A549 (cell line): ENCODE measurements around the gene CASQ1.

ENCODE experiments used
- CBX2 ChIP-seq: fragments of 200-600 bp; sonication (generic); IDR thresholded peaks from 2 replicates; pipeline ENCODE4 v1.6.1; 2016; ENCODE audit warnings: low read depth, mild to moderate bottlenecking, borderline replicate concordance
- CBX8 ChIP-seq: fragments of 200-600 bp; sonication (generic); IDR thresholded peaks from 2 replicates; pipeline ENCODE4 v1.6.1; 2016
- EHMT2 ChIP-seq: fragments of 200-600 bp; sonication (generic); IDR thresholded peaks from 2 replicates; pipeline ENCODE4 v1.6.1; 2016; ENCODE audit warnings: antibody characterized with exemption, low read depth, mild to moderate bottlenecking, moderate library complexity
- EP300 ChIP-seq, 2 experiments: fragments of >200 bp; sonication (Bioruptor Twin); formaldehyde crosslinking; IDR thresholded peaks; 2 replicates in 1 of 2; 3 replicates in 1 of 2; pipeline ENCODE4 v1.6.1; 2016 to 2017
- MAZ ChIP-seq: fragments of 150-350 bp; IDR thresholded peaks from 2 replicates; pipeline ENCODE4 v1.6.1; 2014; ENCODE audit warnings: antibody characterized with exemption, low read depth, low read length, borderline replicate concordance
- MYC ChIP-seq: IDR thresholded peaks from 2 replicates; pipeline ENCODE4 v1.6.1; 2012; ENCODE audit warnings: mild to moderate bottlenecking, inconsistent platforms, low read length, improper control_type of control experiment, borderline replicate concordance
- NR3C1 ChIP-seq: fragments of >200 bp; sonication (Bioruptor Twin); formaldehyde crosslinking; IDR thresholded peaks from 3 replicates; pipeline ENCODE4 v1.6.1; 2017
- PBX3 ChIP-seq: IDR thresholded peaks from 2 replicates; pipeline ENCODE4 v1.6.1; 2012
- POLR2A ChIP-seq: IDR thresholded peaks from 2 replicates; pipeline ENCODE4 v1.6.1; 2012; ENCODE audit warnings: mild to moderate bottlenecking, low read length
- RAD21 ChIP-seq, 2 experiments: fragments of >200 bp in 1 of 2; sonication (Bioruptor Twin) in 1 of 2; formaldehyde crosslinking in 1 of 2; IDR thresholded peaks in 1 of 2; conservative IDR thresholded peaks in 1 of 2; 2 replicates in 1 of 2; 3 replicates in 1 of 2; pipeline ENCODE4 v1.6.1; 2012 to 2018; ENCODE audit warnings: inconsistent platforms in 1 of 2
- RFX5 ChIP-seq: fragments of 450-650 bp; IDR thresholded peaks from 2 replicates; pipeline ENCODE4 v1.7.1; 2014; ENCODE audit warnings: antibody characterized with exemption, mild to moderate bottlenecking, moderate library complexity
- TF ChIP-seq, protein P1 (sequence below): fragments of >200 bp; sonication (Bioruptor Twin); formaldehyde crosslinking; IDR thresholded peaks from 3 replicates; pipeline ENCODE4 v1.5.1; 2016
- TF ChIP-seq, protein P2 (sequence below): fragments of 450-650 bp; IDR thresholded peaks from 2 replicates; pipeline ENCODE4 v1.6.1; 2014; ENCODE audit warnings: antibody characterized with exemption

GRCh38 chr1:160157174-160157573, 33.2 kb upstream of the CASQ1 start:
- TF ChIP-seq, protein P1, sequence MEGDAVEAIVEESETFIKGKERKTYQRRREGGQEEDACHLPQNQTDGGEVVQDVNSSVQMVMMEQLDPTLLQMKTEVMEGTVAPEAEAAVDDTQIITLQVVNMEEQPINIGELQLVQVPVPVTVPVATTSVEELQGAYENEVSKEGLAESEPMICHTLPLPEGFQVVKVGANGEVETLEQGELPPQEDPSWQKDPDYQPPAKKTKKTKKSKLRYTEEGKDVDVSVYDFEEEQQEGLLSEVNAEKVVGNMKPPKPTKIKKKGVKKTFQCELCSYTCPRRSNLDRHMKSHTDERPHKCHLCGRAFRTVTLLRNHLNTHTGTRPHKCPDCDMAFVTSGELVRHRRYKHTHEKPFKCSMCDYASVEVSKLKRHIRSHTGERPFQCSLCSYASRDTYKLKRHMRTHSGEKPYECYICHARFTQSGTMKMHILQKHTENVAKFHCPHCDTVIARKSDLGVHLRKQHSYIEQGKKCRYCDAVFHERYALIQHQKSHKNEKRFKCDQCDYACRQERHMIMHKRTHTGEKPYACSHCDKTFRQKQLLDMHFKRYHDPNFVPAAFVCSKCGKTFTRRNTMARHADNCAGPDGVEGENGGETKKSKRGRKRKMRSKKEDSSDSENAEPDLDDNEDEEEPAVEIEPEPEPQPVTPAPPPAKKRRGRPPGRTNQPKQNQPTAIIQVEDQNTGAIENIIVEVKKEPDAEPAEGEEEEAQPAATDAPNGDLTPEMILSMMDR, result no peak
- no peak for TF ChIP-seq RAD21 (conservative IDR thresholded peaks at IDR 0.05 in 1 of 2, IDR thresholded peaks at IDR 0.05 in 1 of 2)
- no peak for TF ChIP-seq EP300 (IDR thresholded peaks at IDR 0.05)
- TF ChIP-seq CBX2, result no peak
- no peak for TF ChIP-seq NR3C1
- TF ChIP-seq POLR2A, result no peak
- TF ChIP-seq EHMT2, result no peak
- TF ChIP-seq CBX8, result no peak
- TF ChIP-seq, protein P2, sequence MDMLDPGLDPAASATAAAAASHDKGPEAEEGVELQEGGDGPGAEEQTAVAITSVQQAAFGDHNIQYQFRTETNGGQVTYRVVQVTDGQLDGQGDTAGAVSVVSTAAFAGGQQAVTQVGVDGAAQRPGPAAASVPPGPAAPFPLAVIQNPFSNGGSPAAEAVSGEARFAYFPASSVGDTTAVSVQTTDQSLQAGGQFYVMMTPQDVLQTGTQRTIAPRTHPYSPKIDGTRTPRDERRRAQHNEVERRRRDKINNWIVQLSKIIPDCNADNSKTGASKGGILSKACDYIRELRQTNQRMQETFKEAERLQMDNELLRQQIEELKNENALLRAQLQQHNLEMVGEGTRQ, result no peak
- TF ChIP-seq RFX5, result no peak
- TF ChIP-seq MAZ, result no peak
- no peak for TF ChIP-seq PBX3
- TF ChIP-seq MYC, result no peak
